OCI-LY3 (cell line): ENCODE measurements around the gene SH2B2.
"Not testable (repeated sequence)": the region's sequence is repeated elsewhere in the genome, so short reads cannot be mapped to it uniquely, and the experiment has no call there.

Source experiments
- CTCF ChIP-seq: fragments of 200-600, 300-600 bp; sonication (generic); IDR thresholded peaks from 2 replicates; pipeline ENCODE4 v1.5.1; 2014; ENCODE audit warnings: antibody characterized with exemption, low read length, low read depth
- EZH2phosphoT487 ChIP-seq: fragments of 200-600 bp; shearing (Covaris generic); IDR thresholded peaks from 2 replicates; pipeline ENCODE4 v1.6.1; 2018; ENCODE audit warnings: antibody characterized with exemption, mixed run types, low read depth

- not testable (repeated sequence) for TF ChIP-seq CTCF, EZH2phosphoT487
Observed at GRCh38 chr7:102364394-102364886, 77.8 kb downstream of the SH2B2 start.
